ENCODE data around the gene CELF4. TPM values are rescaled to one million over a fixed set of nuclear protein-coding genes. Genes with fewer than 3 reads are reported as not detected.

The CELF4 gene
- total RNA-seq, 1 donor from 2014 or later: 2.3 TPM

DNA sequence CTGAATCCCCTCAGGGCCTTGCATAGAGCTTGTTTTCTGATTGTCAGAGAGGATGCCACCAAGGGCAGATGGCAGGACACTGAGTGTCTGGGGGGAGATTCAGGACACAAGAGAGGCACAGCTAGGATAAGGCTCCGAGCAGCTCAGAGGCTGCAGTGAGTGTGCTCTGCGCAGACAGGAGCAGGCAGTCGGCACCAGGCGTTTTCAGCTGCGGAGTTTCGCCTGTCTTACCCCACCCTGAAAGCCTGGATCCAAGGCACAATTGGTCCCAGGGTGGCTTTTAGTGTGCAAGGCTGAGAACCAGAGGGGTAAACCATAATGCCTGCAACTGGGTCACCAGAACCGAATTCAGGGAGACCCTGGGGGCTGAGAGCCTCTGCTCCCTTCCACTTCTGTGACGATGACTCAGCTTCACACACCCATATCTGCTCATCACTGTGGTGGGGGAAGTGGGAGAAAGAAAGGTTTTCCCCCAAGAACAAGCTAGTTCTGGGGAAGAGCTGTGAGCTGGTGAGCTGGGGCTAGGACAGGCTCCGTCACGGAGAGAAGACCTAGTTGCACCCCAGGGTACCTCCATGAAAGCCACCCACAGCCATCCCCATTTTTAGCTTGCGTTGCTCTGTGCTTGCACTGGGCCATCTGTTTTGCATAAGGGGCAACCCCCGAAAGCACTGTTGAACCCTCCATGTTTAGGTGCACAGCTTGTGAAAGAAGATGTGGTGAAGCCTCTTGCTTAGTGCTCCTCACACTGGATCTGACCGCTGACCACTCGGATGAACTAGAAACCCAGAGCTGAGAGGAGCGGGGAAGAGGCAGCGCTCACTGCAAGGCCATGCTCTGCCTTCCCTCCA lies 173.7 kb downstream of the CELF4 start:
- H3K27ac Mint-ChIP-seq: no peak overlapping the region
- peaks cover 9% of the 10 kb centered on the region for H3K4me1 Mint-ChIP-seq
- no peak overlapping the region for H3K4me3 Mint-ChIP-seq
- H3K27me3 Mint-ChIP-seq (ENCODE audit: low read depth): peaks cover 56% of the 10 kb centered on the region
- H3K36me3 Mint-ChIP-seq: no peaks in the 10 kb centered on the region
- H3K9me3 Mint-ChIP-seq: peaks cover 6% of the 10 kb centered on the region
- TF ChIP-seq, protein P1, sequence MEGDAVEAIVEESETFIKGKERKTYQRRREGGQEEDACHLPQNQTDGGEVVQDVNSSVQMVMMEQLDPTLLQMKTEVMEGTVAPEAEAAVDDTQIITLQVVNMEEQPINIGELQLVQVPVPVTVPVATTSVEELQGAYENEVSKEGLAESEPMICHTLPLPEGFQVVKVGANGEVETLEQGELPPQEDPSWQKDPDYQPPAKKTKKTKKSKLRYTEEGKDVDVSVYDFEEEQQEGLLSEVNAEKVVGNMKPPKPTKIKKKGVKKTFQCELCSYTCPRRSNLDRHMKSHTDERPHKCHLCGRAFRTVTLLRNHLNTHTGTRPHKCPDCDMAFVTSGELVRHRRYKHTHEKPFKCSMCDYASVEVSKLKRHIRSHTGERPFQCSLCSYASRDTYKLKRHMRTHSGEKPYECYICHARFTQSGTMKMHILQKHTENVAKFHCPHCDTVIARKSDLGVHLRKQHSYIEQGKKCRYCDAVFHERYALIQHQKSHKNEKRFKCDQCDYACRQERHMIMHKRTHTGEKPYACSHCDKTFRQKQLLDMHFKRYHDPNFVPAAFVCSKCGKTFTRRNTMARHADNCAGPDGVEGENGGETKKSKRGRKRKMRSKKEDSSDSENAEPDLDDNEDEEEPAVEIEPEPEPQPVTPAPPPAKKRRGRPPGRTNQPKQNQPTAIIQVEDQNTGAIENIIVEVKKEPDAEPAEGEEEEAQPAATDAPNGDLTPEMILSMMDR (IDR thresholded peaks at IDR 0.05; ENCODE audit: unreplicated experiment): no peak
- DNase-seq (ENCODE audit: low spot score in 2 of 2, unreplicated experiment in 2 of 2): no peak

DNA sequence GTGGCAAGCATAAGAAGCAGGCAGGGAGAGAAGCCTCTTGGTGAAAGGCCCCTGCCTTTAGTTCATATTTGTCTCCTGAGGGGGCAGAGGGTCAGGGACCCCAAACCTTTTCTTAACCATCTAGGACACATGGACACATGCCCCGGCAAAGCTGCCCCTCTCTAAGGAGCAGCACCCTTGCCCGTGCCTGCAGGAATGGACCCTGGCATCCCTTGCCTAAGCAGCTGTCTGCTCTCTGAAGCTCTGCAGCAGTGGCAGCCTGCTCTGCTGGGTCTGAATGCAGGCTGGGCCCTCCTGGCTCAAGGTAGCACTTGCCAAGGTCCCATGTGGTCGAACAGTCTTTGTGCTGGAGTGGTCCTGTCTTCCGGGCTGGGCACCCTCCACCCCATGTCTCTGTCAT lies 174.4 kb downstream of the CELF4 start:
- H3K27me3 Mint-ChIP-seq (ENCODE audit: low read depth): peaks cover 60% of the 10 kb centered on the region
- H3K9me3 Mint-ChIP-seq: peaks cover 6% of the 10 kb centered on the region
- H3K4me1 Mint-ChIP-seq: peaks cover 9% of the 10 kb centered on the region
- no peak overlapping the region for H3K27ac Mint-ChIP-seq
- no peak for DNase-seq (ENCODE audit: low spot score in 2 of 2, unreplicated experiment in 2 of 2)
- TF ChIP-seq, protein P1 (IDR thresholded peaks at IDR 0.05; ENCODE audit: unreplicated experiment): no peak
- no peak overlapping the region for H3K4me3 Mint-ChIP-seq
- H3K36me3 Mint-ChIP-seq: no peaks in the 10 kb centered on the region

- TF ChIP-seq, protein P1 (IDR thresholded peaks at IDR 0.05; ENCODE audit: unreplicated experiment): no peak
- Mint-ChIP-seq H3K4me1 (peaks cover 9% of the 10 kb centered on the region), H3K4me3 (no peak overlapping the region), H3K27ac (no peak overlapping the region), H3K36me3 (no peaks in the 10 kb centered on the region), H3K9me3 (peaks cover 6% of the 10 kb centered on the region), H3K27me3 (ENCODE audit: low read depth) (peaks cover 57% of the 10 kb centered on the region)
- DNase-seq (ENCODE audit: low spot score in 2 of 2, unreplicated experiment in 2 of 2): no peak
These were observed 174.9 kb downstream of the CELF4 start for GRCh38 chr18:37390687-37391086.

DNA sequence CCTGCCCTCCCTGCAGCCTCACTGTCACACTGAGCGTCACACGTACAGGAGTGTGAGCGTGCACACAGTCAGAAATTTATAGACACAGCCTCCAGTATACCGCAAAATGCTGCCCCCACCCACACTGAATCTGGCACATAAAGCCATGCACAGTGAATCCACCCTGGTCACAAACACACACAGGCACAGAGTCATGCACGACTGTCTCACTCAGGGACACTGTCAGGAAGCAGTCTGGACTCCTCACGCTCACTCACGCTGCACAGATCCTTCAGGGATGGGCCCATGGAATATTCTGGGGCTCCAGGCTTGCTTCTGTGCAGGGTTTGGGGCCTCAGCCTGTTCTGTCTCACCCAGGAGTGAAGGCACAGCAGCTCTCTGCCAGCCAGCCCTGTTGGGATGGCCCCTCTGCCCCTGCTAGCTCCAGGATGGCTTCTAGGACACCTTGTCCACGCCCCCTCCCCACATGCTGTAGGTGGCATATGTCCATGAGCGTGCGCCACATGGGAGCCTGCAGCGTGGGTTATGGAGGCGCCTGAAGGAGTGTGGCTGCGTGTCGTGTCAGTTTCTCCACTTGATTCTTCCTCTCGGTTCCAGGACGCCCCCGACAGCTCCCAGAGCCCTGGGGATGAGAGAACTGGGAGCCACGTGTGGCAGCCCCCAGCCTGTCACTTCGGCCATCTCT lies 175.8 kb downstream of the CELF4 start:
- Mint-ChIP-seq H3K9me3 (peaks cover 6% of the 10 kb centered on the region), H3K27ac (no peak overlapping the region), H3K36me3 (no peaks in the 10 kb centered on the region), H3K27me3 (ENCODE audit: low read depth) (peaks cover 54% of the 10 kb centered on the region), H3K4me3 (no peak overlapping the region), H3K4me1 (peaks cover 5% of the 10 kb centered on the region)
- no peak for DNase-seq (ENCODE audit: low spot score in 2 of 2, unreplicated experiment in 2 of 2)
- TF ChIP-seq, protein P1 (IDR thresholded peaks at IDR 0.05; ENCODE audit: unreplicated experiment): no peak

GRCh38 chr18:37389041-37389440 lies 176.6 kb downstream of the CELF4 start:
- no peak overlapping the region for H3K4me3 Mint-ChIP-seq
- H3K9me3 Mint-ChIP-seq: peaks cover 6% of the 10 kb centered on the region
- peaks cover 5% of the 10 kb centered on the region for H3K4me1 Mint-ChIP-seq
- H3K27ac Mint-ChIP-seq: no peak overlapping the region
- TF ChIP-seq, protein P1 (IDR thresholded peaks at IDR 0.05; ENCODE audit: unreplicated experiment): no peak
- H3K27me3 Mint-ChIP-seq (ENCODE audit: low read depth): peaks cover 62% of the 10 kb centered on the region
- no peak for DNase-seq (ENCODE audit: low spot score in 2 of 2, unreplicated experiment in 2 of 2)
- no peaks in the 10 kb centered on the region for H3K36me3 Mint-ChIP-seq

Measured in mesothelial cell of epicardium (in vitro differentiated cells).